C4-2B (cell line): ENCODE data around the gene TNRC6B.

Experiments
- H3K27ac ChIP-seq: fragments of 450-650 bp; 2 replicates; pipeline ENCODE4 v1.5.1; 2017
- ZFX ChIP-seq: fragments of 450-650 bp; IDR thresholded peaks from 2 replicates; pipeline ENCODE4 v1.6.1; 2017
- TF ChIP-seq, protein P1 (sequence below): fragments of 450-650 bp; conservative IDR thresholded peaks from 2 replicates; pipeline ENCODE4 v1.5.1; 2017; ENCODE audit warnings: mild to moderate bottlenecking

TNRC6B gene

DNA sequence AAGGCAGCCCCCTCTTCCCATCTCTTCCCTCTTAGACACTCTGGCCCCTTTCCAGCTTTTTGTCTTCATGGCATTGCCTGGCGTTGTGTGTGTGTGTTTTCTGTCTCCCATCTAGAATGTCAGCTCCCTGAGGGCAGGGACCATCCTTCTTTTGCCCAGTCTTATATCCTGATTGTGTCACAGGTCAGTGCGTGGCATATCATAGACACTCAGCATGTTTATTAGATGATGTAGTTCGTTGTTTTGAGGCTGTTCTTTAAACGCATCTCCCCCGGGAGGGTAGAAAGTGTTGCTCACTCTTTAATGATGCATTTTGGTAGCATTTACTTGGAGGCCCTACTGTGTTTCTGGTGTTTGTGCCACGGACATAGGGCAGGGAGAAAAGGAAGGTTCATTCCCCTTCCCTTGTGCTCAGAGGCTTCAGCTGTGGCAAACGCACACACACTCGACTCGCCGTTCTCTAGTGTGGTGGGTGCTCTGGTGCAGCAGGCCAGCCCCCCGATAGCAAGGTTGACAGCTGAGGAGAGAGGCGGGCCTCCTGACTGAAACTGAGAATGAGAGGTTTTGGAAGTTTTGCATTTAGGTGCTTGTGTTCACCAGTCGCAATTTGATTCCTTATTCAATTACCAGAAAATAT lies 60.2 kb downstream of the TNRC6B start:
- H3K27ac ChIP-seq = no peak overlapping the region
- TF ChIP-seq, protein P1, sequence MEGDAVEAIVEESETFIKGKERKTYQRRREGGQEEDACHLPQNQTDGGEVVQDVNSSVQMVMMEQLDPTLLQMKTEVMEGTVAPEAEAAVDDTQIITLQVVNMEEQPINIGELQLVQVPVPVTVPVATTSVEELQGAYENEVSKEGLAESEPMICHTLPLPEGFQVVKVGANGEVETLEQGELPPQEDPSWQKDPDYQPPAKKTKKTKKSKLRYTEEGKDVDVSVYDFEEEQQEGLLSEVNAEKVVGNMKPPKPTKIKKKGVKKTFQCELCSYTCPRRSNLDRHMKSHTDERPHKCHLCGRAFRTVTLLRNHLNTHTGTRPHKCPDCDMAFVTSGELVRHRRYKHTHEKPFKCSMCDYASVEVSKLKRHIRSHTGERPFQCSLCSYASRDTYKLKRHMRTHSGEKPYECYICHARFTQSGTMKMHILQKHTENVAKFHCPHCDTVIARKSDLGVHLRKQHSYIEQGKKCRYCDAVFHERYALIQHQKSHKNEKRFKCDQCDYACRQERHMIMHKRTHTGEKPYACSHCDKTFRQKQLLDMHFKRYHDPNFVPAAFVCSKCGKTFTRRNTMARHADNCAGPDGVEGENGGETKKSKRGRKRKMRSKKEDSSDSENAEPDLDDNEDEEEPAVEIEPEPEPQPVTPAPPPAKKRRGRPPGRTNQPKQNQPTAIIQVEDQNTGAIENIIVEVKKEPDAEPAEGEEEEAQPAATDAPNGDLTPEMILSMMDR = no peak
- no peak for TF ChIP-seq ZFX

DNA sequence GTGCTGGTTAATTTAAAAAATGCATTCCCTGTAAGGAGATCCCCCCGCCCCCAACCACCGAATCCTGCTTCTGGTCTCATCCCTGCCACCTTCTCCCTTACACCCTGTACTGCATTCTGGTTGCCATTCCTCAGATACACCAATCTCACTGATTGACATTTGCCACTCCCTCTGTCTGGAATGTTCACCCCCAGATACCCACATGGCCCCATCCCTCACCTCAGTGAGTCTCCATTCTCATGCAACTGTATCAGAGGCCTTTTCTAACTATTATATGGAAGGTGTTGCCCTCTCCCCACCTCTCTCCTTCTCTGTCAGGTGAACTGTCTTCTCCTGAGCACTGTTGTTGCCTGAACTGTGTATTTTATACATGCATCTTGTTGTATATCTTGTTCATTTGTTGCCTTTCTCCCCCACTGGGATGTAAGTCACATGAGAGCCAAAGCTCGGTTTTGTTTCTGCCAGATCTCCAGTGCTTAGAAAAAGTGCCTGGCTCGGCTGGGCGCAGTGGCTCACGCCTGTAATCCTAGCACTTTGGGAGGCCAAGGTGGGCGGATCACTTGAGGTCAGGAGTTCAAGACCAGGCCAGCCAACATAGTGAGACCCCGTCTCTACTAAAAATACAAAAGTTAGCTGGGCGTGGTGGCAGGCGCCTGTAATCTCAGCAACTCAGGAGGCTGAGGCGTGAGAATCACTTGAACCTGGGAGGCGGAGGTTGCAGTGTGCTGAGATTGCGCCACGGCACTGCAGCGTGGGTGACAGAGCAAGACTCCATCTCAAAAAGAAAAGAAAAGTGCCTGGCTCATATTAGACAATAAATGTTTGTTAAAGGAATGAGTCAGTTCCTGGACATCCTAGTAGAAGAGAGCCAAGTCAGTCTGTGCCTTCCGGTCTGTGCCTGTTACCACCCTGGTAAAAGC lies 61.0 kb downstream of the TNRC6B start:
- no peak for TF ChIP-seq ZFX
- TF ChIP-seq, protein P1 = no peak

DNA sequence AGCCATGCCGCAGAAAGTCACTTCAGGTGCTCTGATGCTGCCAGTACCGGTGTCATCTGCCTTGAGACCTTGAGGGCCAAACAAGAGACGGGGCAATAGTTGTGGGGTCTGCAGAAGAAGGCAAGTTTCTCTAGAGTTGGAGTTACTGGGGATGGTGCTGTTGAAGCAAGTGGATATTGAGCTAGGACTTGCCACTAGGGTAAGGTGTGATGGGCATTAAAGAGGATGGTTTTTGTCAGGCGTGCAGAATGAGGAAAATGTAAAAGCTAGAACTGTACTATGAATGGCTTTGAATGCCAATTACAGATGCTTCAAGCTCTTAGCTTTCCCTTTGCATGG lies 61.6 kb downstream of the TNRC6B start:
- no peak overlapping the region for H3K27ac ChIP-seq
- no peak for TF ChIP-seq ZFX
- TF ChIP-seq, protein P1 = no peak

More for the DNA sequence above, 61.0 kb downstream of the TNRC6B start:
- H3K27ac ChIP-seq = no peak overlapping the region

DNA sequence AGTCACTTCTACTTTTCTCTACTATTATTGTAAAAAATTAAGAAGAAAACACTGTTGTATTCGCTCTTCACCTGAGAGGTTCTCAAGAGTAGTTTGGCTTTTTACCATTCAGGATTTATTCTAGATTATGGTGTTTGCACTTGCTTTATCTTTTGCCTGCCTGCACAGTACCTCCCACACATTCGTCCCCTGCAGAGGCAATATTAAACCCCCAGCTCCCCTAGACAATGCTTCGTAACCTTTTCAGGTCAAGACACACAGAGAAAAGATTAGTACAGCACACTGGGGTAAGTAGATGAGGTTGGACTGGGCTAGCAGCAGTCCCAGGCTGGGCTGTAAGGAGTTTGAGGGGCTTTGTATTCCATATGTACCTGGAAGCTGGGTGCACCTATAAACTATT lies 62.4 kb downstream of the TNRC6B start:
- no peak overlapping the region for H3K27ac ChIP-seq
- TF ChIP-seq ZFX = no peak
- TF ChIP-seq, protein P1 = no peak

DNA sequence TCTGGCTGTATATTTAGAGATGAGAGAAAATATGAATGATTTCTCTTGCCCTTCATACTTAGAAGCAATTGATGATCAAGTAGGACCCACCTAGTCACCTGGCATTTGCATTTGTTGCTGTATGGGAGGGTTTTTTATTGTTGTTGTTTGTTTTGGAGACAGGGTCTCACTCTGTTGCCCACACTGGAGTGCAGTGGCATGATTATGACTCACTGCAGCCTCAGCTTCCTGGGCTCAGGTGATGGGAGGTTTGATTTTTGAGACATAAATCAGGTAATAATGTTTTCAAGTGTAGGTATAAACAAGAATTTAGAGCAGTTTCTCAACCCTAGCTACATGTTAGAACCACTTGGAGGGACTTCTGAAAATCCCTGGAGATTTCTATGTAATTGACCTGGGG lies 63.0 kb downstream of the TNRC6B start:
- TF ChIP-seq, protein P1 = no peak
- no peak for TF ChIP-seq ZFX
- H3K27ac ChIP-seq = no peak overlapping the region

DNA sequence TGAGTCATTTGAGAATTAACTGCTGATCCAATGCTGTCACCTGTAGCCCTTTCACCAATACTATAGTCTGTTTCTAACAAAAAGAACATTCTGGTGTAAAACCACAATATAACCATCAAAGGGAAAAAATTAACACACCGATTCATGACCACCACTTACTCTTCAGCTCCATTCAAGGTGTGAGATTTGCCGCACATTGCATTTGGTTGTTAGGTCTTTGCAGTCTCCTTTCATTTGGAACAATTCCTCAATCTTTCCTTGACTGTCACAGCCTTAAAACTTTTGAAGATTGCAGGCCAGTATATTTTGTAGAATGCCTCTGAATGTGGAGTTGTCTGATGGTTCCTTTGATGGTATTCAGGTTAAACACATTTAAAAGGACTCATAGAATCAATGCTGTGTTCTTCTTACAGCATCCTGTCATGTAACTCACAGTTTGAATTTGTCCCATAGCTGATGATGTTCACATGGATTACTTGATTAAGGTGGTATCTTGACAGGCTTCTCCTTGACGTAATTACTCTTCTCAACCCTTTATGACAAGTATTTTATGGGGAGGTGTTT lies 63.6 kb downstream of the TNRC6B start:
- H3K27ac ChIP-seq = no peak overlapping the region
- TF ChIP-seq ZFX = no peak
- TF ChIP-seq, protein P1 = no peak

DNA sequence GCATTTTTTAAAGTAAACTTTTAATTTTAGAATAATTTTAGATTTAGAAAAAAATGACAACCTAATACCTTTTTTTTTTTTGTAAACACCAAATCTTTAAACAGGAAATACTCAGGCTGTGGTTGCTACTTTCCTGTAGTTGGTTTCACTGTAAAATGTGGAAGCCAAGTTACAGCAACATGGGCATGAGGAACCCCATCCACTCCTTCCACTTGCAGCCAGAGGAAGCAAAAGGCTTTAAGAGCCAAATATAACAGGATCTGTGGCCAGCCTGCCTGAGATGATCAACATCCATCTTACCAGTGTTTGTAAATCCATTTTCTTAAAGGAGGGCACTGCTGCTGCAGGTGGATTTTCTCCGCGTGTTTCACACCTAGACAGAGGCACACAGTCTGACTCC lies 66.2 kb downstream of the TNRC6B start:
- H3K27ac ChIP-seq = no peak overlapping the region
- no peak for TF ChIP-seq ZFX
- TF ChIP-seq, protein P1 = no peak
